Measurements from ENCODE around the gene CERS6. TPM values are rescaled to one million over a fixed set of nuclear protein-coding genes. Genes with fewer than 3 reads are reported as not detected.
"Not testable (repeated sequence)": the region's sequence is repeated elsewhere in the genome, so short reads cannot be mapped to it uniquely, and the experiment has no call there.

Gene CERS6
- total RNA-seq, 4 donors from 2014 or later: 17.6 to 31.1 (median 24.1) TPM

DNA sequence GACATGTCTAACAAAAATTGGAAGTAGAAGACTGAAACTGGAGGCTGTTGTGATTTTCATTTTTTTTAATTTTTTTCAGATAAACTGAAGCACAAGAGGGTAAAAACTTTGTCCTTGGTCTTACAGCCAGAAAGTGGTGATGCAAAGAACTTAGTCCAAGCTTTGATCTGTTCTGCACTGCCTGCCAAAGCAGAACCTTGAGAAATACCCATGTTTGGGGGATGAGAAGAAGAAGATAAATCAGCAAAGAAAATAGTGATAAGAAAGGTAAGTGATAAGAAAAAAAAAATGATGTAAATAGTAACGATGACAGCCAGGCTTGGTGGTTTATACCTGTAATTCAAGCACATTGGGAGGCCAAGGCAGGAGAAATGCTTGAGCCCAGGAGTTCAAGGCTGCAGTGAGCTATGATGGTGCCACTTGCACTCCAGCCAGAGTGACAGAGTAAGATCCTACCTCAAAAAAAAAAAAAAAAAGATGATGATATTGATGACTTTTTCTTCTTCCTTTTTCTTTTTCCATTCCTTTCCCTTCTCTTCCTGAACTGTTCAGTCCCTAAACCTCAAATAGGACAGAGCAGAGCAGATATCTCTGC, 331.8 kb downstream of the CERS6 start:
- no peak for TF ChIP-seq POLR2A (IDR thresholded peaks at IDR 0.05)
- TF ChIP-seq, protein P1, sequence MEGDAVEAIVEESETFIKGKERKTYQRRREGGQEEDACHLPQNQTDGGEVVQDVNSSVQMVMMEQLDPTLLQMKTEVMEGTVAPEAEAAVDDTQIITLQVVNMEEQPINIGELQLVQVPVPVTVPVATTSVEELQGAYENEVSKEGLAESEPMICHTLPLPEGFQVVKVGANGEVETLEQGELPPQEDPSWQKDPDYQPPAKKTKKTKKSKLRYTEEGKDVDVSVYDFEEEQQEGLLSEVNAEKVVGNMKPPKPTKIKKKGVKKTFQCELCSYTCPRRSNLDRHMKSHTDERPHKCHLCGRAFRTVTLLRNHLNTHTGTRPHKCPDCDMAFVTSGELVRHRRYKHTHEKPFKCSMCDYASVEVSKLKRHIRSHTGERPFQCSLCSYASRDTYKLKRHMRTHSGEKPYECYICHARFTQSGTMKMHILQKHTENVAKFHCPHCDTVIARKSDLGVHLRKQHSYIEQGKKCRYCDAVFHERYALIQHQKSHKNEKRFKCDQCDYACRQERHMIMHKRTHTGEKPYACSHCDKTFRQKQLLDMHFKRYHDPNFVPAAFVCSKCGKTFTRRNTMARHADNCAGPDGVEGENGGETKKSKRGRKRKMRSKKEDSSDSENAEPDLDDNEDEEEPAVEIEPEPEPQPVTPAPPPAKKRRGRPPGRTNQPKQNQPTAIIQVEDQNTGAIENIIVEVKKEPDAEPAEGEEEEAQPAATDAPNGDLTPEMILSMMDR (IDR thresholded peaks at IDR 0.05): no peak
- DNase-seq: no peak

DNA sequence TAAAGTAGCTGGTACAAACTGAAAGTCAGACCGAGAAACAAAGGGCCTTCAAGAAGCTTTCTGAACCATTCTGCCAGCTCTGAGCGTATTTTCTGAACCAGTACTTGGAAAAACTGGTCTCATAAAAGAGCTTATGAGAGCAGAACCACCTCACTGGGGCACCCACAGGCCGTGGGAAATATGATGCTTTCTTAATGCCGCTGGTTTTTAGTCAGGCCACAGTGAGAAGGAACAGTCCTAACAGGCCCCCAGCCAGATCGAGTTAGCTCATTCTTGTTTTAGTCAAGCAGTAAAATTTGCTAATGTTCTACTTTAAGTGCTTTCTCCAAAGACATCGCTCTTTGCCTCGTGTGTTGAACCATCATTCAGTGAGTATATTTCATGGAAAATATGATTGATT, 333.7 kb downstream of the CERS6 start:
- WGBS, 2 donors: 57 to 69% methylated on average over 6 to 7 of the region's 7 CpGs
- intact Hi-C loops (cut with DNase I): no loop called here
- no peaks in the 10 kb centered on the region for H3K36me3 ChIP-seq
- no peaks in the 10 kb centered on the region for H3K27me3 ChIP-seq
- H3K4me3 ChIP-seq: no peak overlapping the region
- TF ChIP-seq POLR2A (IDR thresholded peaks at IDR 0.05): no peak
- TF ChIP-seq, protein P1 (IDR thresholded peaks at IDR 0.05): no peak
- H3K27ac ChIP-seq: no peak overlapping the region
- H3K9me3 ChIP-seq: no peaks in the 10 kb centered on the region
- no peaks in the 10 kb centered on the region for H3K4me1 ChIP-seq
- no peak for DNase-seq

More for the DNA sequence above, 331.8 kb downstream of the CERS6 start:
- Histone ChIP-seq H3K4me1 (no peaks in the 10 kb centered on the region), H3K27ac (no peak overlapping the region), H3K9me3 (no peaks in the 10 kb centered on the region), H3K27me3 (no peaks in the 10 kb centered on the region), H3K36me3 (no peaks in the 10 kb centered on the region), H3K4me3 (no peak overlapping the region)
- 71 to 81% methylated on average over 1 of the region's 1 CpG for WGBS, 2 donors
- intact Hi-C loops (cut with DNase I): no loop called here

DNA sequence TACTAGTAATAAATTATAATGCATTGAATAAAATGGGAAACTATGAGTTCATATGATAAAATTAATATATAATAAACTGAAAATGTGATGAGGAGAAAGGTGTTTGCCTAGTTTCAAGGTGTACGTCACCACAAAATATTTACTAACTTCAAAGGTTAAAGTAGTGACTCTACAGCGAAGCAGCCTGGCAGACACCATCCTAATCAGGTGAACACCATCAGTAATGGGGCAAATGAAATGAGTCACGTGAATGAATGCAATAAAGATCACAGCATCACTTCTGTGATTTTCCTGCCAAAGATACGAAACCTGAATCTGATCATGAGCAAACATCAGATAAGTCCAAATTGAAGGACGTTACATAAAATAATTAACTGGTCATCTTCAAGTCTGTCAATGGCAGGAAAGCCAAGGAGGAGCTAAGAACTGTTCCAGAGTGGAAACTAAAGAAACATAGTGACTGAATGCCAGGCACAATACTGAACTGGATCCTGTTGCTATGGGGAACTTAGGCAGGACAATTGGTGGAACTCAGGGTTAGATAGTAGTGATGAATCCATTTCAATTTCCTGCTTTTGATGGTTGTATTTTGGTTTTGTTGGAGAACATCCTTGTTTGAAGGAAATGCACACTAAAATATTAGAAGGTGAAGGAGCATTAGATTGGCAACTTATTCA, 334.3 kb downstream of the CERS6 start:
- Histone ChIP-seq H3K36me3 (no peaks in the 10 kb centered on the region), H3K4me1 (no peaks in the 10 kb centered on the region), H3K27me3 (no peaks in the 10 kb centered on the region), H3K27ac (no peak overlapping the region), H3K9me3 (no peaks in the 10 kb centered on the region), H3K4me3 (no peak overlapping the region)
- intact Hi-C loops (cut with DNase I): no loop called here
- no peak for DNase-seq
- 85% methylated on average over 5 of the region's 5 CpGs for WGBS, 2 donors
- no peak for TF ChIP-seq POLR2A (IDR thresholded peaks at IDR 0.05)
- TF ChIP-seq, protein P1 (IDR thresholded peaks at IDR 0.05): no peak

DNA sequence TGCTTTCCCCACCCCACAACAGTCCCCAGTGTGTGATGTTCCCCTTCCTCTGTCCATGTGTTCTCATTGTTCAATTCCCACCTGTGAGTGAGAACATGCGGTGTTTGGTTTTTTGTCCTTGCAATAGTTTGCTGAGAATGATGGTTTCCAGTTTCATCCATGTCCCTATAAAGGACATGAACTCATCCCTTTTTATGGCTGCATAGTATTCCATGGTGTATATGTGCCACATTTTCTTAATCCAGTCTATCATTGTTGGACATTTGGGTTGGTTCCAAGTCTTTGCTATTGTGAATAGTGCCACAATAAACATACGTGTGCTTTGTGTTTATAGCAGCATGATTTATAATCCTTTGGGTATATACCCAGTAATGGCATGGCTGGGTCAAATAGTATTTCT, 335.1 kb downstream of the CERS6 start:
- H3K27me3 ChIP-seq; DNase-seq; H3K36me3 ChIP-seq; H3K27ac ChIP-seq; H3K9me3 ChIP-seq; H3K4me1 ChIP-seq; intact Hi-C loops (cut with DNase I); H3K4me3 ChIP-seq: not testable (repeated sequence)
- WGBS, 2 donors: 62 to 79% methylated on average over 2 of the region's 2 CpGs

DNA sequence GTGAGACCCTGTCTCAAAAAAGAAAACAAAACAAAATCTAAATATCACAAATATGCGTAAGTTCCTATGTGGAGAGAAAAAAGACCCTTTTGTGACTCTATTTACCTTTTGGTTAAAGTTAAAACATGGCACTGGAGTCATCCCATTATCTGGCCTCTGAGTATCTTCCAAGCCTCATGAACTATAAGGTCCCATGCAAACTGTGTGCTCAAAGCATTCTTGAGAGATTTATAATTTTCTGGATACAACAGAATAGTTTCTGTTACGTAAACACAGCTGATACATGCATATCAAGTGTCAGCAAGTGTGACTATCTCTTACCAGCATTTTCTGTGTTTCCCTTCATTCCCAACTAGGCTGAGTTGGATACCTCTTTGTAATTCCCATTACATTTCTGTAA, 337.5 kb downstream of the CERS6 start:
- no peak overlapping the region for H3K4me3 ChIP-seq
- H3K27ac ChIP-seq: no peak overlapping the region
- WGBS, 2 donors: 44 to 50% methylated on average over 2 of the region's 2 CpGs
- peaks cover 0 to 20% (median 0%) of the 10 kb centered on the region in 3 donors for H3K4me1 ChIP-seq
- DNase-seq: no peak
- TF ChIP-seq POLR2A (IDR thresholded peaks at IDR 0.05): no peak
- TF ChIP-seq, protein P1 (IDR thresholded peaks at IDR 0.05): no peak
- H3K36me3 ChIP-seq: no peaks in the 10 kb centered on the region
- no peaks in the 10 kb centered on the region for H3K27me3 ChIP-seq
- intact Hi-C loops (cut with DNase I): no loop called here
- no peaks in the 10 kb centered on the region for H3K9me3 ChIP-seq

Data from esophagus squamous epithelium (tissue), 5 donors.